ENCODE results near the gene CLEC4E. TPM values are rescaled to one million over a fixed set of nuclear protein-coding genes. Genes with fewer than 3 reads are reported as not detected.

Gene CLEC4E, protein sequence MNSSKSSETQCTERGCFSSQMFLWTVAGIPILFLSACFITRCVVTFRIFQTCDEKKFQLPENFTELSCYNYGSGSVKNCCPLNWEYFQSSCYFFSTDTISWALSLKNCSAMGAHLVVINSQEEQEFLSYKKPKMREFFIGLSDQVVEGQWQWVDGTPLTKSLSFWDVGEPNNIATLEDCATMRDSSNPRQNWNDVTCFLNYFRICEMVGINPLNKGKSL
- total RNA-seq: not detected in 2 replicates

DNA sequence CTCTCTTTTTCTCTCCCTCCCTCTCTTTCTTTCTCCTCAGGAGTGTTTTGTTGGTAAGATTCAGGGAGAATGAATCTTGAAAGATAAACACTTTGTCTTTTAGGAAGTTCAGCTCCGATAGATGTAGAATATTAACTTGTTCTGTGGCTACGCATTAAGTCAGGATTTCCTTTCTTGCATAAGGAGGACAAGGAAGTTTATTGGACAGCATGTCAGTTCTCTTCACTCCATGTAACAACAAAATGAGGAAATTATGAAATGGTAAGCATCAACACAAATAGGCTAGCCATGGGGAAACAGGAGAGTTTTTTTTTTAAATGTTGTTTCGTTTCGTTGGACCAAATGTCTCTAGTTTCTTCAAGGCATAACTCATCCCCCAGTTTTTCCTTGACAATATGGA lies at the start of gene CLEC4E:
Gene CLEC4E (minus strand): TSS at position 75 of the 400 bp plus-strand sequence. CDS start 108 bp downstream, outside the sequence.

DNA sequence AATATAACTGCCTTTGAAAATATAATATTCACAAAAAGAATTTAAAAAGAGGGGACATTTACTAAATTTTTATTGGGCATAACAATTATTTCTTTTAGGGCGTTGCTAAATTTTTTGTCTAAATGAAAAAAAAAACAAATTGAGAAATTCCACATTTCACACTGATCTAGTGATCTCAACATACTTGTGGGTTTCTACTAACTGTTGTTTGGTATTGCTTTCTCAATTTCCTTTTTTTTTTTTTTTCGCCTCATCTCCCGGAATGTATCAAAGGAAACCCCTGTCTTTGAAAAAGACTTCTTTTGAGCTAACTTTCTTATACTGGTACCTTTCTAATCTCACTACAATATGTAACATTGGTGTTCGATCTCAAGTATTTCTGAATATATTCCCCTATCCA lies 27.4 kb downstream of the CLEC4E start, which contains the start of gene CLEC4D:
Gene CLEC4D (plus strand): TSS at position 248 of the 400 bp plus-strand sequence. CDS start 230 bp downstream, outside the sequence.

Other genes starting within 250 kb of the CLEC4E start
- gene CLEC6A, start 84.9 kb downstream of the CLEC4E start, total RNA-seq: not detected in 2 replicates
- not detected in 2 replicates for gene CLEC4D, start 27.4 kb downstream of the CLEC4E start, total RNA-seq
- gene AICDA, start 72.0 kb upstream of the CLEC4E start, total RNA-seq: not detected in 2 replicates
- 126 and 254 TPM in 2 replicates for gene MFAP5, start 121.9 kb upstream of the CLEC4E start, total RNA-seq
- gene RIMKLB, start 157.1 kb upstream of the CLEC4E start, total RNA-seq: 12.7 and 12.9 TPM in 2 replicates